Measurements from ENCODE around the gene CTIF.

- TF ChIP-seq CTCF (IDR thresholded peaks at IDR 0.05) (no peak), POLR2A (IDR thresholded peaks at IDR 0.05) (no peak), EP300 (IDR thresholded peaks at IDR 0.05) (no peak)
Measured at GRCh38 chr18:48774941-48775340, 236.1 kb downstream of the CTIF start.
